Measurements from ENCODE around the gene STOX2.

STOX2 gene

GRCh38 chr4:183987987-183988392 is 82.9 kb downstream of the STOX2 start:
- DNase-seq: peak; percentile 78

- no peak for DNase-seq
These were observed 83.8 kb downstream of the STOX2 start for GRCh38 chr4:183988874-183989273.

DNA sequence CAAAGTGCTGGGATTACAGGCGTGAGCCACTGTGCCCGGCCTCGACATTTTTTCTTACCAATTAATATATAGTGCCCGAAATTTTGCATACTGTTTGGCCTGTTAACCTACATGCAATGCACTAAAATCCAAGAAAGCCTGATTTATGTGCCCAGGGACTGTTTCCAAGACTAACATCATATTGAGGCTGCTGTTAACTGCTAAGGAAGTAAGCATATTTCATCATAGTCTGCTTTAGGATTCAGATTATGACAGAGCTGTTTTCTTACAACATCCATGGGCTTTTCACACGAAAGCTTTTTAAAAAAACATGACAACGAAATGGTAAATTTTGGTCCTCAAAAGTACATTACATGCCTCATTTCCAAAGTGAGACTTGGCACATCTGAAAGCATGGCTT is 84.4 kb downstream of the STOX2 start:
- DNase-seq: peak; percentile 33

DNA sequence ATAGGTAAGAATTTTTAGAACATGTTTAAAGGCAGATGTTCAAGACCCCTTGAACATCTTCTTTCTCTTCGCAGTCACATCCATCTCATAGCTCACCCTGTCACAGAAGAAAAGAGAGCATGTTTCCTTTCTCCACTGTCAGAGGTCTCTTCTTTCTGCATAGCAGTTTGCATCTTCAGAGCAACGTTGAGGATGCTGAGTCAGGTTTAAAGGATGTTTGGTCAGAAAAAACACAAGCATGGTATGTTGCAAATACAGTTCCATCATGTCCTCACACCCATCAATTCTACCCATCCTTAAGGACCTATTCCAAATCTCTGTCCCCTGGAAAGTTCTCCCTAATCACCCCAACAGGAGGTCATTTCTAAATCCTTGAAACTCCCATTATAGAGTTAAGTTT is 84.8 kb downstream of the STOX2 start:
- peak; percentile 9 for DNase-seq

DNA sequence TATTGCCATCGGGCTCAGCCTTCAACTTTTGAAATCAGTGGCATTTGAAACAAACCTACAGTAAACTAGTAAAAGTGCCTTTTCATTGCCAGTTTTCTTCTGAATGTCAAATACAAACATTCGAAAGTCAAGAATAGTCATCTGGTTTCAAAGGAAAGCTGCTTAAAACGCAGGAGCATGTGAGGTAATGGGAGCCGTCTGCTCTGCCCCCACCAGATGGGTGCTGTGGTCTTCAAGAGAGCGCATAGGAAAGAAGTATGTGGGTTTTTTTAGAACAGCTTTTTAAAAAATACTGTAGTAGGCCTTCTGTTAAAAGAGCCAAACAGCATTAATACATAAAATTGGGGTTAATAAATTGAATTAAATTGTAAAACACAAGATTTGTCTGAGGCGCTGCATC is 88.6 kb downstream of the STOX2 start:
- DNase-seq: no peak

GRCh38 chr4:183995570-183995969 is 90.5 kb downstream of the STOX2 start:
- no peak for DNase-seq

DNA sequence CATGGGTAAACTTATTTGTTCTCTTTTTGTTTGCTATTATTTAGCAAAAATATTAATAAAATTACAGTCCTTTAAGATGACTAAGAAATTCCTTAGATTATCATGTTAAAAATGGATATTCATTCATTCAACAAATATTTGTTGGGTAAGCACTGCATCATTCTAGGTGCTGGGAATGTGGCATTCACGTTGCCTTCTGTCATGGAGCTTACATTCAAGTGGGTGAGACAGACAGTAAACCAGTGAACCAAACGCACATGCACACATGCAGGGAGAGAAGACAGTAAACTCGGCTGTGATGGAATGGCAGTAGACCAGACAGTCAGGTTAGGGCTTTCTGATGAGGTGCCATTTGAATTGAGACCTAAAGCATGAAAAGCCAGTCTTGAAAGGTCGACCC is 91.8 kb downstream of the STOX2 start:
- DNase-seq: peak; percentile 69

DNA sequence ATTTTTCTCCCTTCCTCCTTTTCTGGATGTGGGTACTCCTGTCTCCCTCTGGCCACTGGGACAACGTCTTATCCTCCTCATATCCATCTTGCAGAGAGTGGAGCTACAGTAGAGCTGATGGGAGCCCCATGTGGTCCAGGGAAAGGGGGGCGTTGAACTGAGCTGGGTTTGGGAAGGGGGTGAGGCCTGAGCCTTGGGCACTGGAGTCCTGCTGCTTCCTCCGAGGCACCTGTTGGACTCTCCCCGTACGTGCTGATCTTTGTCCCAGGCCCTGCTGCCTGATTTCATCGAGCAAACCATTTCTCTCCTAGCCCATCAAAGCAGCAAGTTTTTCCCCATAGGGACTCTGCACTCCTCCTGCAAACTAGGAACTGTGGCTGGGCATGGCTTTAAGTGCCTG is 94.3 kb downstream of the STOX2 start:
- DNase-seq: no peak

- no peak for DNase-seq
These were observed 95.6 kb downstream of the STOX2 start for GRCh38 chr4:184000457-184001396.

DNA sequence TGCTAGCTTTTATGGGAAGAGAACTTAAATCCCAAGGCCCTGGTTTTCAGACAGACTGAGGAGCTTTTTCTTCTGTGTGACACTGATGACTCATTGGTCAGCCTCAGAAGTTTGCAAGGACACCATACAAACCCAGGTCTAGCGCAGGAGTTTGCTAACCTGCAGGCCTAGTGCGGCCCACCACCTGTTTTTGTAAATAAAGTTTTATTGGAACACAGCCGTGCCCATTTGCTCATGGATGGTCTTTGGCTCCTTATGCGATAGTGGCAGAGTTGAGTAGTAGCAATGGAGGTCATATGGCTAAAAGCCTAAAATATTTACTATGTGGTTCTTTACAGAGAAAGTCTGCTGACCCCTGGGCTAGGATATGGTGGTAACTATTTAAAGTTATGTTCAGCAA is 98.3 kb downstream of the STOX2 start:
- DNase-seq: no peak

GRCh38 chr4:184007891-184008290 is 102.8 kb downstream of the STOX2 start:
- peak; percentile 34 for DNase-seq

- DNase-seq: no peak
These were observed 105.6 kb downstream of the STOX2 start for GRCh38 chr4:184010696-184011095.

GRCh38 chr4:184011826-184012380 is 106.8 kb downstream of the STOX2 start:
- DNase-seq: no peak

DNA sequence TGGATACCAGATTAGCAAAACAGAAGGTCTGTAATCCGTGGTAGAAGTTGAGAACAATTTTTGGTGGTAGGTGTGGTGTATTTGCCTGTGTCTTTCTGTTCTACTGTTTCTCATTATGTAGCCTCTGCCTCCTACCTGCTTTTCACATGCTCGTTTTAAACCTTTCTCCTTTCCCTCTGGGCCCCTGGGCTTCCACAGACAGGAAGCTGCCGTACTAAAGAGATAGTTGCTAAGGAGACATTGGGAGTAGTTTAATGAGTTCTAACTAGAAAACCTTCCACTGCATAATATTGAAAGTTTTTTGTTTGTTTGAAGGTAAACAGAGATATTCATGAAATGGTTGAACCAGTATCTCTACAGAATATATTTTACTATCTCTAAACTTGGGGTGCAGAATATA is 107.8 kb downstream of the STOX2 start:
- no peak for DNase-seq

DNA sequence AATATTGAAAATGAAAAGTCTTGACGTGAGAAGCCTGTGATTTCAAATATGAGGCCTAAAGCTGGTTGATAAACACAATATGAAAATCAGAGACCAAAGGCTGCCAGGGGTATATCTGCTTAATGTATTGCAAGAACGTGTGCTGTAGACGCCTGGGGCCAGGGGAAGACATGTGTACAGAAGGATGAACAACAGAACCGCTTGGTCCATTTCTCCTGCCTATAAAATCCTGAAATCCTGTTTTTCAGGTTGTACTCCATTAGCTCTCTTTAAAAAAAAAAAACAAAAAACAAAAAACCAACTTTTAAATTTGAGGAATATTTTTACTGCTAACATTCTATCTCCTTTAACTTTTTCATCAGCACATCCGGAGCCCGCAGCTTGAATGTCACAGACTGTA is 109.2 kb downstream of the STOX2 start:
- no peak for DNase-seq

DNA sequence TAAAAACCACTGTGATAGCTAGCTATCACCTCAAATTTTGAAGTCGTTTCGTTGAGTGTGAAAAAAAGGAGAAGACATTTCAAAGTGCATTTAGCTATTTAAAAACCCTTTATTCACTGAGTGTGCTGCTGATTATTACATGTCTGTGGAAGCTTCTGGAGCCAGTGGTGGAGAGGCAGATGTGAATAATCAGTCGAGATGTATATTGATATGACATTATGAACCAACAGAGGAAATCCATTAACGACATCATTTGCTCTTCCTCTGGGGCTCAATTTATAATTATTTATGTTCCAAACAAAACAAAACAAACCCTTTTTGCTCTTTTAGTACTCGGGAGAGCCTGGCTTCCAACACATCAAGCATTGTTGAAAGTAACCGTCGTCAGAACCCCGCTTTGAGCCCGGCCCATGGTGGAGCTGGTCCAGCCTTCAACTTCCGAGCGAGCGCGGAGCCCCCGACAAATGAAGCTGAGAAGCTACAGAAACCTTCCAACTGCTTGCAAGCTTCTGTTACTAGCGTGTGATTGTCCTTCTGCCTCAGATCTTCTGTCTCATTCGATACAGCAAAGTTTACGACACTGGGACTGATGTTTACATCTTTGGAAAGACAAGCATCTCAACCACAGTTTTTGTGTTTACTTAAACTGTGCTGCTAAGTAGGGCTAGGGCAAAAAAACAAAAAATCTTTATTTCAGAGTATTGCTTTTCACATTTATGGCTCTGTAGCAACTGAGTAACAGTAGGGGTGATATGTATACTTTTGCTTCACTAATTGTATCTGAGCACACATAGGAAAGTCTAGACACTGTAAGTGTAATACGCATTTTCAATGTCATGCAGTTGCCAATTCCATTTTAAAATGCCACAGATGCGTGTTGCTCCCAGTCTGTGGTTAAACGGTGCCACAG is 111.9 kb downstream of the STOX2 start:
- DNase-seq: no peak

DNA sequence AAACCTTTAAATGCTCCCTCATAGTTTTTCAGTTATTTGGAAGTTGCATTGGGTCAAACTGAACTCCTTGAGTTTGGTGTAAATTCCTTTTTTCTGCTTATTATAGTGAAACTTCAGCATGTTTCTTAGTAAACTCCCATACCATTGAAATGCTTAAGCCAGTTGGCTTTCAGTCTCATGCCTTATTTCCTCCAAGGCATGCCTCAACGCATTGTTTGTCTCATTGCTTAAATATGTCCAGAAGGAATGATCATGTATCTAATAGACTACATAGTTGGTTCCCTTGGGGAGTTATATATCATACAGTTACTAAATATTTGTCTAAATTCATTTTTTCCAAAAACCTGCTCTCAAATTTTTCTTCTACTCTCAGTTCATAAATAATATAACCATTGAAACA is 114.0 kb downstream of the STOX2 start:
- DNase-seq: no peak

DNA sequence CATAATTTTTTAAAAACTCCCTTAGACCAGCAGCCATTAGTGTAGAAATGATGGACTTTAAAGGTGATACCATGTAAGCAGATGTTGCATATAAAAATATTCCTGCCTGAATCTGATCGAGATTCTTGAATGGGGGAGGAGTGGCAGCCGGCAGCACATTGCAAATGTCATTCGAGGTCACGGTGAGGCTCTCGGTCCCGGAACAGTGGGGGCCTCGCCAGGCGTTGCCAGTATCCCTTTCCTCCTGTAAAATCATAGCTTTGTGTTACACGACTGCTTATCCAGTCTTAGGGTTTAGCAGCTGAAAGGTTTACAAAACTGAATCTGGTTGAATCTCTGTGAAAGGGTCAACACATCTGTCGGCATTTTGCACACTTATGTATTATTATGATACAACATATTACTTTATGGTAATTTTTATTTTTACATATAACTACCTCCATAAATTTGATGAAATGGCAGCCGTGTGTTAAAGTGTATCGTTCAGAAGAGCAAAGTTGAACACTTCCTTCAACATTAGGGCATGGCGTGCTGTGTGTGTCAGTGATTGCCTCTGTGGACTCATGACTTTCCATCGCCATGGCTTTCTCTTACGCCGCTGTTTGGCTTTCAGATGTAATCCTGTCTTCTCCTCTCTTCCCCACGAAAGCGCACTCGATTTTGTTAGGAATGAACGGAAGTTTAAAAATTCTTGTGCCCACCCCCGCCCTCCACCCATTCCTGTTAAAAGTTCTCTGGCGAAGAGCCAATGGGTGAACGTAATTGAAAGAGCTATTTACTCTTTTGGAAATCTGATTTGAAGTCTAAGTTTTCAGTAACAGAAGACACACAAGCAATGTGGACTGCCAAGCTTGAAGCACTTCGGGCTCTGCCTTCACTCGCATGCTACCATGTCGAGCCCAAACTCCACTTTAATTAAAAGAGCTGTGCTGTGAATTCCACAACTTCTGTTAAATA is 114.8 kb downstream of the STOX2 start:
- no peak for DNase-seq

- no peak for DNase-seq
These were observed 116.3 kb downstream of the STOX2 start for GRCh38 chr4:184021389-184021788.

DNA sequence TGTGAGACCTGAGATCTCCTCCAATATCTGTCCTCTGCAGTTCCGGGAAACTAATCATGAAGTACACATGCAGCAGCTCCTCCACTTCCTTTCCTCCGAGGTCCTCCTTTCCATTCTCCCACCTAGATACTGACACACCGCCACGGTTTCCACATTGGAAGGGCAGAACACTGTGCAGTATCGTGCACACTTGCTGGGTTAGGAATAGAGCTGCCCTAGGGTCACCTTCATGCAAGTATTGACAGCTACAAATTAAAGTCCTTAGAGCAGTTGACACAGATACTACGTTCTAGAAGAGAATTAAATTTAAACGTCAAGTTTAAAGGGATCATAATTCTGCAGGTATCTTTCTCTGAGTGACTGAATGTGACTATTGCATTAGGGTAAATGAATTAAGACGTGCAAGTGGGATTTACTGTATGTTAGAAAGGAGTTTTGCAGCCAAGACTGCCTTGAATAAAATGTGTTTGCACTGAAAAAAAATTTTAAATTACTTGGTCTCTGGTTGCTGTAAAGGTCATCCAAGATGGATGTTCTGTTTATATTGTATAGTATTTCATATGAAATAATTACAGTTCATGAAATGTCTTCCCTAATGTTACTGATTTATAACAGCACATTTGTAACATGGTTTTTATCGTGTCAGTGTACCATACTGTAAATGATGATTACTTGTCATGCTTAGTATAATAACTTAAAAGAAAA is 117.7 kb downstream of the STOX2 start:
- DNase-seq: no peak

DNA sequence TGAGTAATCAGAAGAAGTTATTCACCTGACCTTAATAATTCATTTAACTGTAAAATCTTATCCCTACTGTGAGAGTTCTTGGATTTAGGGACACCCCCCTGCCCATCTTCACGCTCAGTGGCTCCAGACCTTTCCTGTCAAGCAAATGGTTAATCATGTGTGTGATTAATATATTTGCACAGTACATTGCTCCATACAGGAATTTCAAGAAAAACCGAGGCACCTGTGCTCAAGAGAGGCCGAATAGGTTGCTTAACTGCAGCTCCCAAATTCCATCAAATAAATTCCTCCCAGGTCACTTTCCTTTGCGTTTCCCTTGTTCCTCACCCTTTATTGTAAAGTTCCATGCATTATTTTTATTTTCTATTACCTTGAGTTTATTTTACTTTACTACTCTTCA is 119.5 kb downstream of the STOX2 start:
- no peak for DNase-seq

All from EL (cell line).